NT2/D1 (cell line): Measurements from ENCODE around the gene VRK3.

ENCODE experiments used
- SUZ12 ChIP-seq: IDR thresholded peaks from 2 replicates; pipeline ENCODE4 v1.6.1; 2011; ENCODE audit not compliant: insufficient read length, insufficient read depth; ENCODE audit errors: extremely low read depth
- YY1 ChIP-seq: IDR thresholded peaks from 2 replicates; pipeline ENCODE4 v1.6.1; 2011; ENCODE audit not compliant: insufficient read length, insufficient read depth
- ZNF274 ChIP-seq: IDR thresholded peaks from 2 replicates; pipeline ENCODE4 v1.6.1; 2011; ENCODE audit warnings: mild to moderate bottlenecking, low read depth, low read length

- no peak for TF ChIP-seq ZNF274
- TF ChIP-seq YY1, result no peak
- no peak for TF ChIP-seq SUZ12
Observed at GRCh38 chr19:50005428-50005827, 19.7 kb downstream of the VRK3 start.
